Measurements from ENCODE around the gene WAS.
"Not testable (repeated sequence)": the region's sequence is repeated elsewhere in the genome, so short reads cannot be mapped to it uniquely, and the experiment has no call there.

The WAS gene

DNA sequence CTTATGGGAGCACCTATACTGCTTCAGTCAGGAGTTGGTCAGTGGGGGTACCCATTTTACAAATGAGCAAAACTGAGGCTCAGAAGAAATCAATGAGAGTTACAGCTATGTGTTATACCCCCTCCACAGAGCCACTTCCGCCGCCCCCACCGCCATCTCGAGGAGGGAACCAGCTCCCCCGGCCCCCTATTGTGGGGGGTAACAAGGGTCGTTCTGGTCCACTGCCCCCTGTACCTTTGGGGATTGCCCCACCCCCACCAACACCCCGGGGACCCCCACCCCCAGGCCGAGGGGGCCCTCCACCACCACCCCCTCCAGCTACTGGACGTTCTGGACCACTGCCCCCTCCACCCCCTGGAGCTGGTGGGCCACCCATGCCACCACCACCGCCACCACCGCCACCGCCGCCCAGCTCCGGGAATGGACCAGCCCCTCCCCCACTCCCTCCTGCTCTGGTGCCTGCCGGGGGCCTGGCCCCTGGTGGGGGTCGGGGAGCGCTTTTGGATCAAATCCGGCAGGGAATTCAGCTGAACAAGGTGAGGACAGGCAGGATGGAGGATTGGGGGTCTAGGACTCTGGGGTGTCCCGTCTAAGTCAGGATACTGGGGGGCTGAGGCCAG lies 5.0 kb downstream of the WAS start:
- DNase-seq, result no peak

DNA sequence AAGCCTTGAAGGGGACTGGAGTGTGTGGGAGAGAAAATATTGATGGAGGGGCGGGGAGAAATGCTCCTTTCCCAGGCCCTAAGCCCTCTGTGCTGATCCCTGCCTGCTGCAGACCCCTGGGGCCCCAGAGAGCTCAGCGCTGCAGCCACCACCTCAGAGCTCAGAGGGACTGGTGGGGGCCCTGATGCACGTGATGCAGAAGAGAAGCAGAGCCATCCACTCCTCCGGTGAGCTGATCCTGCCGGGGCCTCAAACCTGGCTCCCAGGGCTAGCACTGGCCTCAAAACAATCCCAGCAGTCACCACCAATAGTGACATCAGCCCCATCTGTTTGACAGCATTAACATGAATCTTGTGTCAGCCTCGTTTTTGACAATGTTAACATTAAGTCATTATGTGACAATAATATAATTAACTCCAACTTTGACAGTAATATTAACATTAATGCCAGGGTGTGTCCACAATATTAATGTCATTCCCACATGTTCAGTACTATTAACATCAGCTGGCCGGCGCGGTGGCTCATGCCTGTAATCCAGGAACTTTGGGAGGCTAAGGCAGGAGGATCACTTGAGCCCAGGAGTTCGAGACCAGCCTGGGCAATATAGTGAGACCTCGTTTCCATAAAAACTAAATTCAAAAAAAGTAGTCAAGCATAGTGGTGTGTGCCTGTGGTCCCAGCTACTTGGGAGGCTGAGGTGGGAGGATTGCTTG lies 5.8 kb downstream of the WAS start:
- DNase-seq, result no peak

- not testable (repeated sequence) for DNase-seq
Observed at GRCh38 chrX:48691746-48692145, 8.1 kb downstream of the WAS start.

DNA sequence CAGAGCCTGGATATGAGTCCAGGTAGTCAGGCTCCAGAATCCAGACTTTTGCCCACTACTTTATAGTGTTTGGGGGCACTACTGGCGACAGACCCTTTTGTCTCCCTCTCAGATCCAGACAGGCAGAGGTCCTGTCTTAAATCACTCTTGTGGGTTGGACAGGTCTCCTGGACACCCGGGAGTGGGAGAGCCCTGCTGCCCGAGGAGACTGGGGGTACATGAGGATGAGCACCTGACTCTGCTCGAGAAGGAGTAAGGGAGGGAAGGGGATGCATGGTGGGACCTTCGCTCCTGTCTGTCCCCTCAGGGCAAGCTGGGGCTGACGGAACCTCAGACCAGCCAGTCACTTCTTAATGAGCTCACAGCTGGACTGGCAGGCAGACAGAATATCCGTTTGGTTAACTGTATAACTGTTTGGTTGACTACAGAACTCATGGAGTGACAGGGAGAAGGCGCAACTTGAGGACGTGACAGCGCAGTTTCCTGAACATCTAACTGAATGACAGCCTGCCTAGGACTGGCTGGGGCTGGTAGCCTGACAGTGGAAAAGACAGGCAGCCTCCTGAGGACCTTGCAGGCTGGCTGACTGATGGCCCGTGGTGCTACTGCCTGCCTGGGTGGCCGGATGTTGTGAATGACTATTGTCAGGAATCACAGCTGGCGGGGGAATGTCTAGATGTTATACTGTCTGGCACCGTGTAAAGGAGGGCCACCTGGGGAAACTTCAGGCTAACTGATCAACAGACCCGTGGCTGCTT lies 11.4 kb downstream of the WAS start:
- DNase-seq, result no peak

DNA sequence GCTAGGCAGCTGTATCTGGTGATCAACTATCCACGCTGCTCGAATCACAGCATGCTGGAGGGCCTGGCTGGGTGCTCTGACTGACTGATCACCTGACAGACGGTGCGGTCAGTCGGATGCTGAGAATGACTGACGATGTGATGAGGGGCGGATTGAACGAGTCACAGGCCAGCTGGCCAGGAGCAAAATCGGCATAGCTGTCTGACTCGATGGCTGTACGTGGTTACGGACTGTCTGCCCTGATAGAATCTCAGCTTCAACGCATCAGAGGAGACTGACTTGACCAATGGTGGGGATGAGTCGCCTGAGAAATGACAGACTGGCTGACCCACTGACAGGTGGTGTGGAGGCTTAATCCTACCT lies 11.9 kb downstream of the WAS start:
- DNase-seq, result no peak

- DNase-seq, result no peak
Observed at GRCh38 chrX:48695925-48696300, 12.3 kb downstream of the WAS start.

- DNase-seq, result peak; percentile 86
Observed at GRCh38 chrX:48696301-48696908, 12.8 kb downstream of the WAS start, which contains the start of gene SUV39H1. Gene SUV39H1 (plus strand): TSS chrX:48696734. CDS start chrX:48696785, 51 bp downstream.

- DNase-seq, result peak; percentile 26
Observed at GRCh38 chrX:48696909-48697727, 13.5 kb downstream of the WAS start.

- DNase-seq, result no peak
Observed at GRCh38 chrX:48698306-48698705, 14.7 kb downstream of the WAS start.

GRCh38 chrX:48700246-48700645 lies 16.6 kb downstream of the WAS start:
- DNase-seq, result no peak

DNA sequence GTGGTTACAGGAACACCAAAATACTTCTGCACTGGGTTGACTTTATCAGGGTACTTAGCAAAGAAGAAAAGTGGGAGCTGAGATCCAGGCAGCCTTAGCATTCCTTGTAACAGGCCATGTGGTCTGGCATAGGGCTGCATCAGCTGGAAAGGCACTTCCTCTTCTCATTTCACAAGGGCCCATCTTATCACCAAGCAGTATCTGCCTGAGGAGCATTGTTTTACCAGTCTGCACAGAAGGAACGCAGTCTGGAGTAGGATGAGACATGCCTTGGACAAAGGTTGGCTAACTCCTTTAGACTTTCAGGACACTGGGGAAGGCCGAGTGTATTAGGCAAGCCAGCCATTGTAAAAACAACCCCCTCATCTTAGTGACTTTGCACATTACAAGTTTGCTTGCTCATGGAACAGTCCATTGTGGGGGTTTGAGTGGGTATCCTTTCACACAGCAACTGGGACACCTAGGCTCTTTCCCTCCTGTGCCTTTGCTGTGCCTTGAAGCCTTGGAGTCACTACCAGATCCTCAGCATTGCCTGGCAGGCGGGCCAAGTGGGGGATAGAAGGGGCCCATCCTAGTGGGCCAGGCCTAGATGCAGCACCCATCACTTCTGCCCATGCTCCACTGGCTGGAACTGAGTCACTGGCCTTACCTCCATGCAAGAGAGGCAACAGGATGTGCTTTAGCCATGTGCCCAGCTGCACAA lies 17.5 kb downstream of the WAS start:
- no peak for DNase-seq

GRCh38 chrX:48702032-48702431 lies 18.4 kb downstream of the WAS start:
- no peak for DNase-seq

GRCh38 chrX:48702716-48703115 lies 19.1 kb downstream of the WAS start:
- DNase-seq, result no peak

- no peak for DNase-seq
Observed at GRCh38 chrX:48703228-48703627, 19.6 kb downstream of the WAS start.

GRCh38 chrX:48703642-48704481 lies 20.3 kb downstream of the WAS start:
- DNase-seq, result no peak

DNA sequence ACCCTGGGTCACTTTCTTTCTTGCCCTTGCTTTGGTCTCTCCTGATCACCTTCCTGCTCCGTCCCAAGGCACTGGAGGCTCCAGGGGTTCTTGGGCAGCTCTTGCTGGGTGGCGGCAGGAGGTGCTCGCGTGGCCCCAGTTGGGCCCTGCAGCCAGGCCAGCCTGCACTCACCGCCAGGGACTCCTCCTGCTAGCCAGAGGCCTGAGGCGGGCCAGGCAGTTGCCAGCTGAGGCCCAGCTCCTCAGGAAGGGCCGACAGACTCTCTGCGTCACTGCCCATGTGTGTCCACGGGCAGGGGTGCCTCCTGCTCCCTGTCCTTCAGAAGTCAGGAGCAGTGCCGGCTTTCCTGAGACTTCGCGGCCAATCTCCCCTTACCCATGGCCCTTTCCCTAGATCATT lies 22.3 kb downstream of the WAS start:
- no peak for DNase-seq

- no peak for DNase-seq
Observed at GRCh38 chrX:48709522-48710112, 26.0 kb downstream of the WAS start.

DNA sequence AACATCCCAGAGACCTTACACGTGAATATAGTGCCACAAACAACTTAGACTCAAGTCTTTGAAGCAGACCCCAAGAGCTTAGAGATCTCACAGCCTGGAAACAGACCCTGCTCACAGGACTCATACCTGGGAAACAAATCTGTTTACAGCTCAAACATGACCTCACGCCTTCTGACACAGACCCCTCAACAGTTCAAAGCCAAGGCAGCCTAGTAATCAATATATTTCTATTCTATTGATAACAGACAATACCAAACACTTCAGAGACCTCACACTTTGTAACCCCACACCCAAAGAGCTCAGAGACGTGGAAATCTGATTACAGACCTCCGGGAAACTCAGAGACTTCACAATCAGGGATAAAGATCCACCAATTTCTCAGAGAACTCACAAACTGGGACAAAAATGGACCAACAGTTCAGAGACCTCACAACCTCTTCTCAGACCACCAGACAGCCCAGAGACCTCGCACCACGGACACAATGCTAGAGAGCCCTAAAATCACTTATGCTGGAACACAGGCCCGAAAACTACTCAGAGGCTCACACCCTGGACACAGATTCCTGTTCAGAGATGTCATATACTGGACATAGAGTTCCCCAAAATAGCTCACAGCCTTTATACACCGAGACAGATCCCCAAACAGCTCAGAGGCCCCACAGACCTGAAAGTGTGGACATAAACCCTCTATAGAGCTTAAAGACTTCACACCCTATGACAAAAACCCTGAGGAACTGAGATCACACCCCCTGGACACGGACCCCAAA lies 27.7 kb downstream of the WAS start:
- no peak for DNase-seq

- DNase-seq, result no peak
Observed at GRCh38 chrX:48711929-48712505, 28.4 kb downstream of the WAS start.

DNA sequence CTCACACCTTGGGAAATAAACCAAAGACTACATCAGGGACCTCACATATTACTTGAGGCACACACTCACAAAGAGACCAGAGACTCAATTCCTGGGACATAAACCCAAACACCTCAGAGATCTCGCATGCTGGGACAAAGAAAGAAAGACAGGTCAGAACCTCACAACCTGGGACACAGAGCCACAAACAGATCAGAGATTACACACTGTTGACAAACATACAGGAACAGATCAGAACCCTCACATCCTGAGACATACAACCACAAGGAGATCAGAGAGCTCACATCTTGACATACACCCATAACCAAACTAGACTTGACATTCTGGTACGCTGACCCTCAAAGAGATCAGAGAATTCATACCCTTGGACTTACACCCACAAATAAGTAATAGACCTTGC lies 30.2 kb downstream of the WAS start:
- no peak for DNase-seq
